Ectodermal cell (in vitro differentiated cells): ENCODE data around the gene THAP11.

Experiments used
- H3K27ac ChIP-seq: 2 replicates; pipeline ENCODE4 v1.7.0; 2013; ENCODE audit warnings: mild to moderate bottlenecking, low read depth, low read length; ENCODE audit not compliant: insufficient read depth, poor library complexity, severe bottlenecking
- H3K27me3 ChIP-seq: 2 replicates; pipeline ENCODE4 v1.7.0; 2013; ENCODE audit warnings: mild to moderate bottlenecking, low read length; ENCODE audit not compliant: insufficient read depth, control insufficient read depth, poor library complexity, severe bottlenecking
- H3K36me3 ChIP-seq: one replicate; pipeline ENCODE4 v1.7.0; 2013; ENCODE audit warnings: low read length; ENCODE audit not compliant: control insufficient read depth, insufficient read depth
- H3K4me1 ChIP-seq: one replicate; pipeline ENCODE4 v1.7.0; 2013; ENCODE audit warnings: low read length; ENCODE audit not compliant: control insufficient read depth, insufficient read depth
- H3K4me3 ChIP-seq: 2 replicates; pipeline ENCODE4 v1.7.0; 2013; ENCODE audit warnings: low read depth, low read length, control low read depth; ENCODE audit not compliant: insufficient read depth
- H3K9me3 ChIP-seq: 2 replicates; pipeline ENCODE4 v1.7.0; 2013; ENCODE audit warnings: mild to moderate bottlenecking, low read length, moderate library complexity; ENCODE audit not compliant: control insufficient read depth
- WGBS, 2 experiments: methylation state at CpG; one replicate each; pipeline ENCODE4 v1.1.7; 2013; ENCODE audit warnings: missing lambda C conversion rate in 2 of 2; 5-methylcytosine and 5-hydroxymethylcytosine counted together

THAP11 gene

GRCh38 chr16:67846320-67847063, 4.4 kb downstream of the THAP11 start, which contains the start of gene NUTF2:
Gene NUTF2, plus strand, starts transcription at chr16:67846933. Its CDS starts 18,198 bp downstream, at chr16:67865131.
- Histone ChIP-seq H3K9me3 (no peaks in the 10 kb centered on the region), H3K4me1 (peaks cover 29% of the 10 kb centered on the region), H3K4me3 (peak within 1 kb of the TSS; percentile 100), H3K36me3 (no peaks in the 10 kb centered on the region), H3K27me3 (no peaks in the 10 kb centered on the region), H3K27ac (peak within 1 kb of the TSS; percentile 65)
- 1% methylated on average over 57 of the region's 57 CpGs for WGBS, 2 experiments

DNA sequence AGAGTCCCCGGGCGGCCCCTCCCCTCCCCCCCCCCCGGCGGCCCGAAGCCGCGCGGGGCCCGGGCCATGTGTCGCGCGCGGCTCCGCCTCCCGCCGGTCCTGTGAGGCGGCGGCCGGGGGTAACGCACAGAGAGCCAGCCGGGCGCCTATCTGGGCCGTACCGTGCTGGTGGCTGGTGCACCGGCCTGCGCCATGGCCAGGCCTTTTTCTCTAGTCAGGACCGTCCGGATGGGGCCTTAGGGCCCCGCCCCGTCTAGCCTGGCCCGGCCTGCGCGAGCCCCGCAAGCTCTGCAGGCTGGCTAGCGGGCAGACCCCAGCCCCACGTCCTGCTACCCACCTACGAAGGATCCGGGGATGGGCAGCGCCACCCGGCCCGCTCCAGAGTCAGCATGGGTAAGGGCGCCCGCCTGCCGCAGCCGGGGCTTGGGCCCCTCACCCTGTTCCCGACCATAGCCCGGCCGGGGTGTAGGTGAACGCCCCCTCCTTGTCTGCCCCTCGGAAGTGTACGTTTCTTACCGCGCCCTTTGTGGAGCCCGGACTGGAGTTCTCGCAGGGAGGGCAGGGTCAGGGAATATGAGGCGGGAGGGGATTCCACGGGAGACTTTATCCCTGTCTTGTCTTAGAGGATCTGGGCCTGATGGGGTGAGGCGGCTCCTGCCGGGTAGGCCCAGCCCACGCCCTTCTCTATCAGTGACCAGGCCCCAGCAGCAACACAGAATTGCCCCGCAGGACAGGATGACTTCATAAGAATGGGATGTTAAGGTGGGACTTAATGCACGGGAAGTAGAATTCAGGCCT, 5.1 kb downstream of the THAP11 start, which contains the start of gene CENPT:
Gene CENPT, minus strand, starts transcription at position 630 of the 798 bp plus-strand sequence. CDS start 13,834 bp downstream, outside the sequence.
- Histone ChIP-seq H3K4me1 (peaks cover 29% of the 10 kb centered on the region), H3K27me3 (no peaks in the 10 kb centered on the region), H3K27ac (peak within 1 kb of the TSS; percentile 65), H3K4me3 (peak within 1 kb of the TSS; percentile 100), H3K9me3 (no peaks in the 10 kb centered on the region), H3K36me3 (no peaks in the 10 kb centered on the region)
- 0 to 1% methylated on average over 60 to 61 of the region's 62 CpGs for WGBS, 2 experiments

DNA sequence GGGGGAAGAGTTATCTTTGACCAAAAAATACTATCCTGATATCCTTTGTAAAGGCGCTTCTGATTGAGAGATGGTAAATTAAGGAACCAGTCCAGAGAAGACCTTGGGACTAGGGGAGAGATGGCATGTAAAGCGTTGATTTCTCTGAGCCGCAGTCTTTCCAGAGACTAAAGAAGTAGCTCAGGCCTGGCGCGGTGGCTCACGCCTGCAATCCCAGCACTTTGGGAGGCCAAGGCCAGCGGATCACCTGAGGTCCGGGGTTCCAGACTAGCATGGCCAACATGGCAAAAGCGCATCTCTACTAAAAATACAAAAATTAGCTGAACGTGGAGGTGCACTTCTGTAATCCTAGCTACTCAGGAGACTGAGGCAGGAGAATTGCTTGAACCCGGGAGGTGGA, 6.0 kb downstream of the THAP11 start:
- H3K27ac ChIP-seq: no peak overlapping the region
- 93 to 95% methylated on average over 11 of the region's 11 CpGs for WGBS, 2 experiments
- no peaks in the 10 kb centered on the region for H3K9me3 ChIP-seq
- H3K4me1 ChIP-seq: peaks cover 28% of the 10 kb centered on the region
- no peaks in the 10 kb centered on the region for H3K27me3 ChIP-seq
- peak overlapping the region; percentile 100 for H3K4me3 ChIP-seq
- H3K36me3 ChIP-seq: no peaks in the 10 kb centered on the region

DNA sequence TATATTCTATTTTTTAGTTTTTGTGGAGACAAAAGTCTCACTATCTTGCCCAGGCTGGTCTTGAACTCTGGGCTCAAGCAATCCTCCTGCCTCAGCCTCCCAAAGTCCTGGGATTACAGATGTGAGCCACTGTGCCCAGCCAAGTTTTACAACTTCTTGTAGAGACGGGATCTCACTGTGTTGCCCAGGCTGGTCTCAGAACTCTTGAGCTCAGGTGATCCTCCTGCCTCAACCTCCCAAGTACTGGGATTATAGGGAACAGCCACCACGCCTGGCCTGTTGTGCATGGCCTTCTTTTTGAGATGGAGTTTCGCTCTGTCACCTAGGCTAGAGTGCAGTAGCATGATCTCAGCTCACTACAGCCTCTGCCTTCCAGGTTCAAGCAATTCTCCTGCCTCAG, 11.6 kb downstream of the THAP11 start:
- 87 to 94% methylated on average over 3 of the region's 3 CpGs for WGBS, 2 experiments
- H3K9me3 ChIP-seq: no peaks in the 10 kb centered on the region
- H3K4me3 ChIP-seq: no peak overlapping the region
- no peaks in the 10 kb centered on the region for H3K4me1 ChIP-seq
- no peaks in the 10 kb centered on the region for H3K36me3 ChIP-seq
- H3K27me3 ChIP-seq: no peaks in the 10 kb centered on the region
- H3K27ac ChIP-seq: no peak overlapping the region

GRCh38 chr16:67855789-67856188, 13.7 kb downstream of the THAP11 start:
- WGBS, 2 experiments: 92 to 95% methylated on average over 10 of the region's 10 CpGs
- Histone ChIP-seq H3K27me3 (no peaks in the 10 kb centered on the region), H3K9me3 (no peaks in the 10 kb centered on the region), H3K4me3 (no peak overlapping the region), H3K4me1 (no peaks in the 10 kb centered on the region), H3K27ac (no peak overlapping the region), H3K36me3 (no peaks in the 10 kb centered on the region)

GRCh38 chr16:67856927-67857546, 14.9 kb downstream of the THAP11 start:
- H3K4me1 ChIP-seq: no peaks in the 10 kb centered on the region
- no peaks in the 10 kb centered on the region for H3K9me3 ChIP-seq
- H3K27me3 ChIP-seq: no peaks in the 10 kb centered on the region
- H3K4me3 ChIP-seq: no peak overlapping the region
- 92 to 93% methylated on average over 5 of the region's 5 CpGs for WGBS, 2 experiments
- no peak overlapping the region for H3K27ac ChIP-seq
- no peaks in the 10 kb centered on the region for H3K36me3 ChIP-seq

DNA sequence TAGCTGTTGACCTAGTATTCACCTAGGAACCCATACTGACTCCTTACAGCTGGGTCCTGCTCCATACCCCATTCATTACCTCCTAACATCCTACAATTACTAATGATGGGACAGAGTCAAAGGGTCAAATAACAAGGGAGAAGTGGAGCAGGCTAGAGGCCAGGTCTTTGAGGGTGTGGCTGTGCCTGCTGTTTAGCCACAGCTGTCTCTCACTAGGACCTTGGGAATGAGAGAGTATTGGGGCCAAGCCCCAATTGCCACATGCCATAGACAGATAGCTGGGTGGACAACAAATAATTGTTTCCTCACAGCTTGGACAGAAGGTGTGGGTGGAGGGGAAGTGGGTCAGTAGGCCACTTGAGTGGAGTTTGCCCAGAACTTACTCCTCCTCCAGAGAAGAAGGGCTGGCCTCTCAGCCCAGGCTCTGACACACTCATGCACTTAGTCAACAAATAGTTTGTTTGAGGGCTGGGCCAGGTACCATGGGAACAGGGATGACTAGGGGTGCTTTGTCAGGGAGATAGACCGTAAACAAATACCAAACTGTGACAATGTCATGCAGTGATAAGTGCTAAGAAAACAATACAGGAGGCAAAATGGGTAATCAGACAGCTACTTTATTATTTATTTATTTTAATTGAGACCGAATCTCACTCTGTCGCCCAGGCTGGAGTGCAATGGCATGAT, 15.6 kb downstream of the THAP11 start:
- Histone ChIP-seq H3K27ac (no peak overlapping the region), H3K4me1 (no peaks in the 10 kb centered on the region), H3K27me3 (no peaks in the 10 kb centered on the region), H3K4me3 (no peak overlapping the region), H3K36me3 (no peaks in the 10 kb centered on the region), H3K9me3 (no peaks in the 10 kb centered on the region)
- WGBS, 2 experiments: 71% methylated on average over 3 of the region's 3 CpGs

DNA sequence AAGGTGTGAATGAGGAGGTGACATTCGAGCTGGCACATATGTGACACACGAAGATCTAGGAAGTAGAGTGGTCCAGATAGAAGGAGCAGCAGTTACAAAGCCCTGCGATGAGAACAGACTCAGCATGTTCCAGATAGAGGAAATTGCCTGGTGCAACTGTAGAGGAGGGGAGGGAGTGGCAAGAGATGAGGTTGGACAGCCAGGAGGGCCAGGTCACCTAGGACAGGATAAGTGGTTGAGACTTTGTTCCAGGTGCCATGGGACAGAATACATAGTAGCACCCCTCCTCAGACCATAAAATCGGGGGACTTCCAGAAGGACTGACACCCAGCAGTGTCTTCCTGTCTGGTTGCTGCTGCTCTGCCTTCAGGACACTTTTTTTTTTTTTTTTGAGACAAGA, 16.4 kb downstream of the THAP11 start:
- H3K36me3 ChIP-seq: no peaks in the 10 kb centered on the region
- no peak overlapping the region for H3K27ac ChIP-seq
- 90 to 92% methylated on average over 4 of the region's 4 CpGs for WGBS, 2 experiments
- no peaks in the 10 kb centered on the region for H3K27me3 ChIP-seq
- no peaks in the 10 kb centered on the region for H3K4me1 ChIP-seq
- no peaks in the 10 kb centered on the region for H3K9me3 ChIP-seq
- H3K4me3 ChIP-seq: no peak overlapping the region

DNA sequence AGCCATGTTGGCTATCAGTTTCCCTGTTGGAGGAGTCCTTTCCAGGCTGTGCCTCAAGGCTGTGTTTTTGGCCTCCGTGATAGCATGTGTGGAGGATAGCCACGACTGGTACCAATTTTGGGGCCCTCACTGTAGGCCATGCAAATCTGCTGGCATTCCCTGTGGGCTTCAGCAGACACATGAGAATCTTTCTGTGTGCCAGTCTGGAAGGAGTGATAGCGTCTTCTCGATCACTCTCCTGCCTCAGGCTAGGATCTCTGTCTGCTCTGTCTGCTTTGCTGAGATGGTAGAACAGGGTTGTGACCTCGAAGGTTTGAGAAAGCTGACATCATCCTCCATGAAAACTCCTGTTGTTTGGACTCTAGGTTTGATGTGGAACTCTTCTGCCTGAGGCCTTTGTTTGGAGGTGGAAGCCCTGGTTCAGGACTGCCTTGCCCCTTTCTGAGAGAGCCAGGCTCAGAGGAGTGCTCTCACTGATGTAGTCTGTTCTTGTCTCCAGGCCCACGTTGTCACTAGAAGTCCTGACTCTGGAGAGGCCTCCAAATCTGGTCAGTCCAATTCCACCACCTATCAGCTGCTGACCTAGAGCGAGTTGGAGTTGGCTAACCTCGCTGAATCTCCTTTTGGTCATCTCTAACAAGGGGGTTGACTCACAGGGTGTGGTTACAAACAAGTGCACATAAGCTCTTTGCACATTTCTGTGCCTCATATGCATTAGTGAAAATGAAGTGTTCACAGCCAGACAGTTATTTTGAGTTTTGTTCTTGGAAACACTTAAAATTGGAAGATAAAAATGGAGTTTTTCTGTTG, 18.7 kb downstream of the THAP11 start:
- no peaks in the 10 kb centered on the region for H3K36me3 ChIP-seq
- H3K4me1 ChIP-seq: no peaks in the 10 kb centered on the region
- no peaks in the 10 kb centered on the region for H3K27me3 ChIP-seq
- no peaks in the 10 kb centered on the region for H3K9me3 ChIP-seq
- no peak overlapping the region for H3K4me3 ChIP-seq
- no peak overlapping the region for H3K27ac ChIP-seq
- 95 to 97% methylated on average over 8 of the region's 8 CpGs for WGBS, 2 experiments
